ENCODE measurements around the gene NQO2. TPM values are rescaled to one million over a fixed set of nuclear protein-coding genes. Genes with fewer than 3 reads are reported as not detected.

Gene NQO2
- total RNA-seq, 1 experiment from 2014 or later: 26.8 TPM

- H3K36me3 ChIP-seq (ENCODE audit: low read depth, low read length): 0 out of 2 replicates have a peak, but pooled peaks cover 2% of the 10 kb centered on the region
- H3K9ac ChIP-seq (ENCODE audit: low read length): no peak overlapping the region
- ChIA-PET POLR2A (ENCODE audit: unreplicated experiment) (no interaction called here), CTCF (no interaction called here)
- H3K9me2 ChIP-seq (replicated peaks; ENCODE audit: low read length): no peaks in the 10 kb centered on the region
- peaks cover 26% of the 10 kb centered on the region for H3K4me1 ChIP-seq (ENCODE audit: insufficient read depth, low read length)
- H3K79me2 ChIP-seq (ENCODE audit: low read length): peaks cover 94% of the 10 kb centered on the region
- H4K20me1 ChIP-seq (ENCODE audit: low read length): no peaks in the 10 kb centered on the region
- H2AFZ ChIP-seq (ENCODE audit: low read length): no peak overlapping the region
- H3F3A ChIP-seq (ENCODE audit: low read length, unreplicated experiment): no peaks in the 10 kb centered on the region
- ATAC-seq: no peak
- H3K27ac ChIP-seq (ENCODE audit: low read length): no peak overlapping the region
- no peaks in the 10 kb centered on the region for H3K9me3 ChIP-seq (ENCODE audit: low read length)
- H3K4me2 ChIP-seq (ENCODE audit: low read length): no peak overlapping the region
- no TSS peak for BruUV-seq (replicated peaks)
- H3K4me3 ChIP-seq (ENCODE audit: low read length): no peak overlapping the region
- no peak for TF ChIP-seq EZH2phosphoT487 (IDR thresholded peaks at IDR 0.05; ENCODE audit: borderline replicate concordance, low read length)
- TF ChIP-seq EZH2 (IDR thresholded peaks at IDR 0.05; ENCODE audit: low read length, unreplicated experiment): no peak
- TF ChIP-seq, protein P1, sequence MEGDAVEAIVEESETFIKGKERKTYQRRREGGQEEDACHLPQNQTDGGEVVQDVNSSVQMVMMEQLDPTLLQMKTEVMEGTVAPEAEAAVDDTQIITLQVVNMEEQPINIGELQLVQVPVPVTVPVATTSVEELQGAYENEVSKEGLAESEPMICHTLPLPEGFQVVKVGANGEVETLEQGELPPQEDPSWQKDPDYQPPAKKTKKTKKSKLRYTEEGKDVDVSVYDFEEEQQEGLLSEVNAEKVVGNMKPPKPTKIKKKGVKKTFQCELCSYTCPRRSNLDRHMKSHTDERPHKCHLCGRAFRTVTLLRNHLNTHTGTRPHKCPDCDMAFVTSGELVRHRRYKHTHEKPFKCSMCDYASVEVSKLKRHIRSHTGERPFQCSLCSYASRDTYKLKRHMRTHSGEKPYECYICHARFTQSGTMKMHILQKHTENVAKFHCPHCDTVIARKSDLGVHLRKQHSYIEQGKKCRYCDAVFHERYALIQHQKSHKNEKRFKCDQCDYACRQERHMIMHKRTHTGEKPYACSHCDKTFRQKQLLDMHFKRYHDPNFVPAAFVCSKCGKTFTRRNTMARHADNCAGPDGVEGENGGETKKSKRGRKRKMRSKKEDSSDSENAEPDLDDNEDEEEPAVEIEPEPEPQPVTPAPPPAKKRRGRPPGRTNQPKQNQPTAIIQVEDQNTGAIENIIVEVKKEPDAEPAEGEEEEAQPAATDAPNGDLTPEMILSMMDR (conservative IDR thresholded peaks at IDR 0.05; ENCODE audit: low read depth, low read length): no peak
- intact Hi-C loops (cut with micrococcal nuclease): no loop called here
- H3K27me3 ChIP-seq (ENCODE audit: low read length): no peaks in the 10 kb centered on the region
- DNase-seq: no peak
Measured at GRCh38 chr6:2967936-2968335, 31.8 kb upstream of the NQO2 start.

- DNase-seq: no peak
- BruUV-seq (replicated peaks): no TSS peak
- H3K27me3 ChIP-seq (ENCODE audit: low read length): no peaks in the 10 kb centered on the region
- H3K9ac ChIP-seq (ENCODE audit: low read length): no peak overlapping the region
- 0 out of 2 replicates have a peak, but pooled peaks cover 2% of the 10 kb centered on the region for H3K36me3 ChIP-seq (ENCODE audit: low read depth, low read length)
- H3K4me1 ChIP-seq (ENCODE audit: insufficient read depth, low read length): peaks cover 26% of the 10 kb centered on the region
- H3K9me2 ChIP-seq (replicated peaks; ENCODE audit: low read length): no peaks in the 10 kb centered on the region
- ChIA-PET POLR2A (ENCODE audit: unreplicated experiment) (no interaction called here), CTCF (interaction anchor here (0.7 kb wide), 1 partner anchor 11 kb away, joined by 4 read pairs; no protein-coding TSS in a partner anchor)
- no peaks in the 10 kb centered on the region for H3K9me3 ChIP-seq (ENCODE audit: low read length)
- no peaks in the 10 kb centered on the region for H3F3A ChIP-seq (ENCODE audit: low read length, unreplicated experiment)
- H2AFZ ChIP-seq (ENCODE audit: low read length): no peak overlapping the region
- H3K4me3 ChIP-seq (ENCODE audit: low read length): no peak overlapping the region
- no peak for ATAC-seq
- H3K79me2 ChIP-seq (ENCODE audit: low read length): peaks cover 87% of the 10 kb centered on the region
- H3K4me2 ChIP-seq (ENCODE audit: low read length): no peak overlapping the region
- no peak overlapping the region for H3K27ac ChIP-seq (ENCODE audit: low read length)
- no peak for TF ChIP-seq EZH2phosphoT487 (IDR thresholded peaks at IDR 0.05; ENCODE audit: borderline replicate concordance, low read length)
- intact Hi-C loops (cut with micrococcal nuclease): no loop called here
- no peaks in the 10 kb centered on the region for H4K20me1 ChIP-seq (ENCODE audit: low read length)
Measured at GRCh38 chr6:2968600-2969135, 31.0 kb upstream of the NQO2 start.

DNA sequence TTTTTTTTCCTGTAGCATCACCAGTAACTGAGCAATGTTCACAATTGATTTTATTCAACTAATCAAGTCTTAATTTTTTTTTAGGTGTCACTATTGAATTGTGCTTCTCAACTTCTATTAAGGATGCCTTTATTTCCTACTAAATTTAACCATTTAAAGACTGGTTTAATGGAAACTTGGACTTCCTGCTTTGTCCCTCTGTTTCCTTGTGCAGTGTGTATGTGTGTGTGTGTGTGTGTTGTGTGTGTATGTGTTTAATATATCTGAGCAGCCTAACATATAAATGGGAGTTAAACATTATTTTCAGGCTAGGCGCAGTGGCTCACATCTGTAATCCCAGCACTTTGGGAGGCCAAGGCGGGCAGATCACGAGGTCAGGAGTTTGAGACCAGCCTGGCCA, 30.1 kb upstream of the NQO2 start:
- Histone ChIP-seq H3K9me3 (ENCODE audit: low read length) (no peaks in the 10 kb centered on the region), H4K20me1 (ENCODE audit: low read length) (no peaks in the 10 kb centered on the region), H3K9ac (ENCODE audit: low read length) (no peak overlapping the region), H3K9me2 (replicated peaks; ENCODE audit: low read length) (no peaks in the 10 kb centered on the region), H3K36me3 (ENCODE audit: low read depth, low read length) (0 out of 2 replicates have a peak, but pooled peaks cover 2% of the 10 kb centered on the region), H3K27me3 (ENCODE audit: low read length) (no peaks in the 10 kb centered on the region), H3K4me1 (ENCODE audit: insufficient read depth, low read length) (peaks cover 22% of the 10 kb centered on the region), H3K4me3 (ENCODE audit: low read length) (peak overlapping the region; percentile 87; the same call in 1 of the 2 replicates), H3K27ac (ENCODE audit: low read length) (no peak overlapping the region), H3K79me2 (ENCODE audit: low read length) (peaks cover 78% of the 10 kb centered on the region), H3F3A (ENCODE audit: low read length, unreplicated experiment) (no peaks in the 10 kb centered on the region), H2AFZ (ENCODE audit: low read length) (no peak overlapping the region), H3K4me2 (ENCODE audit: low read length) (peak overlapping the region; percentile 83; the same call in 1 of the 2 replicates)
- intact Hi-C loops (cut with micrococcal nuclease): no loop called here
- DNase-seq: no peak
- TF ChIP-seq, protein P1 (conservative IDR thresholded peaks at IDR 0.05; ENCODE audit: low read depth, low read length): no peak
- TF ChIP-seq EZH2 (IDR thresholded peaks at IDR 0.05; ENCODE audit: low read length, unreplicated experiment) (no peak), EZH2phosphoT487 (IDR thresholded peaks at IDR 0.05; ENCODE audit: borderline replicate concordance, low read length) (no peak)
- no TSS peak for BruUV-seq (replicated peaks)
- CTCF ChIA-PET: interaction anchor here (0.7 kb wide), 1 partner anchor 10 kb away, joined by 4 read pairs; no protein-coding TSS in a partner anchor
- POLR2A ChIA-PET (ENCODE audit: unreplicated experiment): no interaction called here
- ATAC-seq: no peak

Data from PC-3 (cell line).